Measurements from ENCODE around the gene RIPPLY3. TPM values are rescaled to one million over a fixed set of nuclear protein-coding genes. Genes with fewer than 3 reads are reported as not detected.
"Not testable (repeated sequence)": the region's sequence is repeated elsewhere in the genome, so short reads cannot be mapped to it uniquely, and the experiment has no call there.

The RIPPLY3 gene
- total and polyA plus RNA-seq, 2 donors (not counting 1 experiment from before 2014, with no cell fraction given), result not detected

- Histone ChIP-seq H4K20me1 (ENCODE audit: control insufficient read depth, insufficient read depth, low read length, poor library complexity, severe bottlenecking) (no peaks in the 10 kb centered on the region), H3K9me3 (ENCODE audit: control extremely low read depth in 1 of 3, control insufficient read depth in 2 of 3, insufficient read depth in 1 of 3, low read length in 2 of 3) (peaks cover 0 to 9% (median 0%) of the 10 kb centered on the region in 3 donors), H3K79me2 (ENCODE audit: control insufficient read depth, insufficient read depth, low read length) (no peaks in the 10 kb centered on the region), H3K4me1 (ENCODE audit: control insufficient read depth in 2 of 2, insufficient read depth in 2 of 2, low read length in 2 of 2) (peaks cover 7 to 8% of the 10 kb centered on the region in 2 donors), H3K9ac (ENCODE audit: low read length) (no peak overlapping the region), H3K27ac (ENCODE audit: low read length in 2 of 2) (no peak overlapping the region), H3K36me3 (replicated peaks in 1 of 2; ENCODE audit: control extremely low read depth in 1 of 2, control insufficient read depth in 1 of 2, extremely low read depth in 1 of 2, insufficient read depth in 2 of 2, low read length in 1 of 2) (no peaks in the 10 kb centered on the region), H2AFZ (ENCODE audit: insufficient read depth, low read depth, low read length, poor library complexity, severe bottlenecking) (no peak overlapping the region), H3K4me3 (ENCODE audit: control extremely low read depth in 1 of 5, extremely low read depth in 1 of 5, insufficient read depth in 1 of 5, low read depth in 2 of 5, low read length in 4 of 5) (no peak overlapping the region), H3K27me3 (replicated peaks in 1 of 4; ENCODE audit: control extremely low read depth in 1 of 4, control insufficient read depth in 3 of 4, insufficient read depth in 4 of 4, low read length in 3 of 4) (peaks cover 0 to 11% (median 3%) of the 10 kb centered on the region in 4 experiments), H3K4me2 (replicated peaks; ENCODE audit: low read depth, low read length, poor library complexity, severe bottlenecking) (no peak overlapping the region)
- no peak for TF ChIP-seq CTCF (IDR thresholded peaks at IDR 0.05)
- no peak for TF ChIP-seq EZH2 (IDR thresholded peaks at IDR 0.05; ENCODE audit: borderline replicate concordance, insufficient read depth, low read depth, low read length, poor library complexity, severe bottlenecking)
- no peak overlapping the region for H3K4me3 Mint-ChIP-seq
- H3K9me3 Mint-ChIP-seq (ENCODE audit: insufficient read depth), result no peaks in the 10 kb centered on the region
- no peak overlapping the region for H3K27ac Mint-ChIP-seq
- POLR2A ChIA-PET, result no interaction called here
- WGBS (ENCODE audit: insufficient coverage), result no CpG with 5 or more reads among the region's 3 CpGs
- H3K27me3 Mint-ChIP-seq, result no peaks in the 10 kb centered on the region
- CTCF ChIA-PET, result interaction anchor here (1.2 to 2.8 kb wide), 2 partner anchors 11 to 24 kb away, joined by 3 to 16 read pairs; no protein-coding TSS in a partner anchor
- no peak for ATAC-seq (ENCODE audit: low read depth)
- no peaks in the 10 kb centered on the region for H3K4me1 Mint-ChIP-seq
- no peak for DNase-seq
- intact Hi-C loops (cut with micrococcal nuclease), result no loop called here
Measured at GRCh38 chr21:37001441-37001840, 5.1 kb upstream of the RIPPLY3 start.

GRCh38 chr21:37002851-37003250, 3.7 kb upstream of the RIPPLY3 start:
- not testable (repeated sequence) for ATAC-seq (ENCODE audit: low read depth)
- POLR2A ChIA-PET, result interaction anchor here (0.6 kb wide), 1 partner anchor 13 kb away, joined by 4 read pairs; no protein-coding TSS in a partner anchor

GRCh38 chr21:37003917-37004316, 2.6 kb upstream of the RIPPLY3 start:
- Histone ChIP-seq H3K27me3 (replicated peaks in 1 of 4; ENCODE audit: control extremely low read depth in 1 of 4, control insufficient read depth in 3 of 4, insufficient read depth in 4 of 4, low read length in 3 of 4) (peaks cover 0 to 32% (median 14%) of the 10 kb centered on the region in 4 experiments), H3K4me1 (ENCODE audit: control insufficient read depth in 2 of 2, insufficient read depth in 2 of 2, low read length in 2 of 2) (peaks cover 18 to 22% of the 10 kb centered on the region in 2 donors)
- H3K27me3 Mint-ChIP-seq, result peaks cover 14% of the 10 kb centered on the region
- H4K20me1 ChIP-seq (ENCODE audit: control insufficient read depth, insufficient read depth, low read length, poor library complexity, severe bottlenecking); H3K4me3 Mint-ChIP-seq; CTCF ChIA-PET; H3K27ac ChIP-seq (ENCODE audit: low read length in 2 of 2); H3K79me2 ChIP-seq (ENCODE audit: control insufficient read depth, insufficient read depth, low read length); POLR2A ChIA-PET; H3K4me3 ChIP-seq (ENCODE audit: control extremely low read depth in 1 of 5, extremely low read depth in 1 of 5, insufficient read depth in 1 of 5, low read depth in 2 of 5, low read length in 4 of 5); H3K9me3 ChIP-seq (ENCODE audit: control extremely low read depth in 1 of 3, control insufficient read depth in 2 of 3, insufficient read depth in 1 of 3, low read length in 2 of 3); H3K4me1 Mint-ChIP-seq; H3K4me2 ChIP-seq (replicated peaks; ENCODE audit: low read depth, low read length, poor library complexity, severe bottlenecking); H3K27ac Mint-ChIP-seq; H3K9ac ChIP-seq (ENCODE audit: low read length); intact Hi-C loops (cut with micrococcal nuclease); ATAC-seq (ENCODE audit: low read depth); H3K36me3 ChIP-seq (replicated peaks in 1 of 2; ENCODE audit: control extremely low read depth in 1 of 2, control insufficient read depth in 1 of 2, extremely low read depth in 1 of 2, insufficient read depth in 2 of 2, low read length in 1 of 2); DNase-seq; H2AFZ ChIP-seq (ENCODE audit: insufficient read depth, low read depth, low read length, poor library complexity, severe bottlenecking); H3K9me3 Mint-ChIP-seq (ENCODE audit: insufficient read depth): not testable (repeated sequence)
- WGBS (ENCODE audit: insufficient coverage), result 92% methylated on average over 2 of the region's 3 CpGs

More at GRCh38 chr21:37002851-37003250, 3.7 kb upstream of the RIPPLY3 start:
- H3K4me3 Mint-ChIP-seq; H2AFZ ChIP-seq (ENCODE audit: insufficient read depth, low read depth, low read length, poor library complexity, severe bottlenecking); H3K27ac ChIP-seq (ENCODE audit: low read length in 2 of 2); CTCF ChIA-PET; H3K27ac Mint-ChIP-seq; intact Hi-C loops (cut with micrococcal nuclease); DNase-seq; H3K4me1 Mint-ChIP-seq; H3K9ac ChIP-seq (ENCODE audit: low read length); H3K9me3 Mint-ChIP-seq (ENCODE audit: insufficient read depth); H3K4me2 ChIP-seq (replicated peaks; ENCODE audit: low read depth, low read length, poor library complexity, severe bottlenecking); H3K27me3 Mint-ChIP-seq; H3K9me3 ChIP-seq (ENCODE audit: control extremely low read depth in 1 of 3, control insufficient read depth in 2 of 3, insufficient read depth in 1 of 3, low read length in 2 of 3); H3K36me3 ChIP-seq (replicated peaks in 1 of 2; ENCODE audit: control extremely low read depth in 1 of 2, control insufficient read depth in 1 of 2, extremely low read depth in 1 of 2, insufficient read depth in 2 of 2, low read length in 1 of 2); H3K79me2 ChIP-seq (ENCODE audit: control insufficient read depth, insufficient read depth, low read length); H4K20me1 ChIP-seq (ENCODE audit: control insufficient read depth, insufficient read depth, low read length, poor library complexity, severe bottlenecking); H3K4me3 ChIP-seq (ENCODE audit: control extremely low read depth in 1 of 5, extremely low read depth in 1 of 5, insufficient read depth in 1 of 5, low read depth in 2 of 5, low read length in 4 of 5): not testable (repeated sequence)
- Histone ChIP-seq H3K27me3 (replicated peaks in 1 of 4; ENCODE audit: control extremely low read depth in 1 of 4, control insufficient read depth in 3 of 4, insufficient read depth in 4 of 4, low read length in 3 of 4) (peaks cover 0 to 22% (median 10%) of the 10 kb centered on the region in 4 experiments), H3K4me1 (ENCODE audit: control insufficient read depth in 2 of 2, insufficient read depth in 2 of 2, low read length in 2 of 2) (peaks cover 18 to 21% of the 10 kb centered on the region in 2 donors)
- WGBS (ENCODE audit: insufficient coverage), result 94% methylated on average over 11 of the region's 12 CpGs
